ENCODE data around the gene RERE.

Gene RERE

DNA sequence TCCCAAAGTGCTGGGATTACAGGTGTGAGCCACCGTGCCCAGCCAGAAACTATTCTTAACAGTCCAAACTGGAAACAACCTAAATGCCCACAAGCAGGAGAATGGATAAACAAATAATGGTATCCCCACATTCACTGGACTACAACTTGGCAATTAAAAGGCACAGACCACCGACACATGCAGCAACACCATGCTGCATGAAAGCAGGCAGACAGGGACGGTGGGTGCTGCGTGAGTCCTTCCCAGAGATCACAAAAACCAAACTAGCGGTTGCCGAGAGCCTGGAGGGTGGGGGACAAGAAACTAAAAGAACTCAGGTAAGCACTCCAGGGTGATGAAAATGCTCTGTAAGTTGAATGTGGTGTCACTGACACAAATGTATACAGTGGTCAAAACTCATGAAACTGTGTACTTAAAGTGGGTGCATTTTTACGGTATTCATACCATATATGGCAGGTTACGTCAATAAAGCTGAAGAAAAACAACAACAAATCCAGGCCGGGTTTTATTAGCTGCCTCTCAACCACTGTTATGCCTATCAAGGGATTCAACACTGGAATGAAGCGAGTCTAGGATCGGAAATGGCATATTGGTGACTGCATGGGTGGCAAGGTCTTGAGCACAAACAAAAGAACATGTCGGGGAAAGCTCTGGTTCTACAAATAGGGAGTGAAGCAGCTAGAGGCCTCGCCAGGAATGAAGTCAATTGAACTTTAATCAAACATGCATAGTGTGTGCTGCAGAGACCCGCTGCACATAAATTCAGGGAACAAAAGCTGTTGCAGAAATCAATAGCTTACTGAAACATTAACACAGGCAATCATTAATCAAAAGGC lies 447.2 kb downstream of the RERE start:
- DNase-seq = peak; percentile 65

DNA sequence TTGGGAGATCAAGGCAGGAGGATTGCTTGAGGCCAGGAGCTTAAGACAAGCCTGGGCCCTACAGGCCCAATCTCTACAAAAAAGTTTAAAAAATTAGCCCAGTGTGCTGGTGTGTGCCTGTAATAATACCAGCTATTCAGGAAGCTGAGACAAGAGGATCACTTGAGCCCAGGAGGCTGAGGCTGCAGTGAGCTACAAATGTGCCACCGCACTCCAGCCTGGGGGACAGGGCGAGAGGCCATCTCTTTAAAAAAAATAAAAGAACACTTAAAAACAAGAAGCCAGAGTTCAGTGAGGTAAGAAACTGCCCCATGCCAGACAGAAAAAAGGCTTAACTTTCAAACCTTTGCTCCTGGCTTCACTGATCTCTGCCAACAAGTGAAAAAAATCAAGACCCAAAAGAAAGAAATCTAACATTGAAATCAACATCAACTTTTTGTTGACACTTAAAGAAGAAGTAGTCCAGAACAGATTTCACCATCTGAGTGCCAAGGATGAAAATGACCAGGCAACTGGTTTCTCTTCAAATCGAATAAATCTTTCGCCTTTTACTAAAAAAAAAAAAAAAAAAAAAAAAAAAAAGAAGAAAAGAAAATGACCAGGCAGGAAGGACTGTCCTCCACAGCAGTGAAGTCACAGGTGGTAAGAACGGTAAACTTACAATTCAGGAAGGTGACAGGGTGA lies 448.3 kb downstream of the RERE start:
- no peak for DNase-seq

DNA sequence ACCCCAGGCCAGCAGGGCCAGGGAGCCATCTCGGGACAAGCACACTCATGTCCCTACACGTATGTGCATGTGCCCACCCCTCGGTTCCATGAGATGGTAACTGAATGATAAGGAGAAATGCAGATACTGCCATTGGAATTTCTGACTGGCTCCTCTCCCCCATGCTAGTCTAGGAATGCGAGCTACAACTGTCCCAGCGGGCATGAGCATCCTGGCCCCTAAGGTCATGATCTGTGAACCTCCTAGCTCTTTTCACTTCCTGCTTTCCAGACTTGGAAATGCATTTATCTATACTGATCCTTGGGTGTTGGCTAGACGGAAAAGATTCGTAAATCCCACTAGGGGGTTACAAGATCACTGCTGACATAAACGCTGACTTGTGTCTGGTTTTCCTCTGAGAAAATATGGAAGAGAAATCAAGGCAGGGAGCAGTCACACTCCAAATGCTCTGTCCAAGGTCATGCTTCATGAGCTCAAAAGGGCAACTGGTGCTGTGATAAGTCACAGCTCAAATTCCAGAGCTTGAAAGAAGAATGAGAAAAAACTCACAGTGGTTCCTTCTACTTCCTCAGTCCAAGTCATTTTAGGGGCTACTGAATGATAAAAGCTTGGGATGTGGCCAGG lies 449.8 kb downstream of the RERE start:
- no peak for DNase-seq

DNA sequence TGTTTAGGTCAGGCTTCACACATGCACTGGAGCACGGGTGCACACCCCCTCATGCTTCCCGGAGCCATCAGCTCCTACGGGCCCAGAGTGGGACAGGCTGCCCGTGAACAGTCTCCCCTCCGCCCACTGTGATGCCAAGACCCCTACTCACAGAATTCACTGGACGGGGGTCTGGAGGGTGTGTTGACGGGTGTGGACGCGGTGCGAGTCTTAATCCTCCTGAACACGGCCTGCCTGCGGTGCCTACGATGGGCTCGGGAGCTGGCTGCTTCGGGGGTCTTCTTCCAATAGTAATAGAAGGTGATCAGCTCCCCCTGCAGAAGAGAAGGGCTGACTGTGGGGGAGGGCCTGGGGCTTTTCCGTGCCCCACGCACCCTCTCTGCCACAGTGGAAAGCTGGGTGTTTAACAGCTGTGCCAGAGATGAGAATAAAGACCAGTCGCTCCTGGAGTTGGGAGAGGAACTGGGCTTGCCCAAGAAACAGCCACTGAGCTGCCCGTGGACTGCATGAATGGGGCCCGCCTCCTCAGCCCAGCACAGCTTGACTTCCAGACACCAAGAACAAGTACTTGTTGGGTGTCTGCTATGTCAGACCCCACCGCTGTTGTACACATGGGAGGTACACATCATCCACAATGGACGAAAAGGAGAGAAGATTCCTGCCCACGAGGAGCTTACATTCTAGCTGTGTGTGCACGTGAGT lies 451.6 kb downstream of the RERE start:
- DNase-seq = no peak

DNA sequence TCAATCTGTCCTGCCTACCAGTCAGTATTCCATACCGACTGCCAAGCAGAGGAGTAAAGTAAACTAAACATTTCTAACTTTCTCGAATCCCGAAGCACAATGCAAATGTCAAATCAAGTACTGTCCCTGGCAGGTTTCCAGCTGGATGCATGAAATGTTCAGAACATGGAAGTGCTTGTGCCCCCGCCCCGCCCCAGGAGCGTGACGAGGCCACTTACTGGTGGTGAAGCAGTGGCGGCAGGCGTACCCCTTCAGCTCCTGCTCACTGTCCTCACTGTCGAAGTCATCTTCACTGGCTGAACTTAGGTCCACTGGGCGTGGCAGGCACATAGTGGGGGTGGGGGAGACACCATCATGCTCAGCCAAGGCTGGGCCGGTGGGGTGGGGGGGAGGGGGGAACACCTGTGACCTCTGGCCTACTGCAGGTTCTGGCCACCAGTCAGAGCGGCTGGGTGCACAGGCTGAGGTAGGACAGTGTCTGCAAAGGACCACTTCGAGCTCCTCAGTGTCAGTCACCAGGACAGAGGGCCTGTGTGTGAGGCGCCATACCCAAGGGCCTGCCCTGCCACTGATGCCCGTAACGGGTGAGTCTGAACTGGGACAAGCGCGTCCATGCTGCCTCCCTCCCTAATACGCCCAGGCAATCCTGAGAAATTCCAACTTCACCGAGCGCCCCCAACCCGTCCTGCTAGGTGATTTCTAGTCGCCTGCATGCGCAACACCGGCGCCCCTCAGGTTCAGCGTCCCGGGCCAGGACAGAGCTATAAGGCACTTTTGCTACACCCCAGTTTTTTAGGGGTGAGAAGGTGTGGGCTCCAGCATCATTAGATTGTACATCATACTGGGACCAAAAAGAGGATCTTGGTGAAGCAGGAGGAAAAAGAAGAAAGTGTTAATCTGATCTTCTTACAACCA lies 452.7 kb downstream of the RERE start:
- no peak for DNase-seq

DNA sequence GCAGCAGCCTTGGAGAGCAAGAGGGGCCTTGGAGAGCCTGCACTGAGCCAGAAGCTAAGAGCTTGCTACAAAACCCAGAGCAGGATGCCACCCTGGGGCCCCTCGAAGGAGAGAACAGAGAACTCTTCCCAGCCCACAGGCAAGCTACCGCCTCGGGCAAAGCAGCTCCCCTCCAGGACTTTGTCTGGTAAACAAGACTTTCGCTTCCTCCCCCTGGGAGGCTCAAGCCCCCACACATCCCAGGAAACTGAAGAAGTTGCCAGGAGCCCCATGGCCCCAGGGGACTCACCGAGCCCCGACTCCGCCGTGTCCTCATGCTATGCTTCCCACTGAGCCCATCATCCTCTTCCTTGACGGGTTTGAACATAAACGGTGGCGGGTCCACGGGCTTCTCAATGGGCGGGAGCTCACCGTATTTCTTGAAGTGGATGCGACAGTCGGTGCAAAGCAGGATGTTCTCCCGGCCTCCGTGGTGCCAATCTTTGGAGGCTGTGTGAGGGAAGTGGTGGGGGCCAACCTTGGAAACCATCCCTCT lies 453.6 kb downstream of the RERE start:
- no peak for DNase-seq

DNA sequence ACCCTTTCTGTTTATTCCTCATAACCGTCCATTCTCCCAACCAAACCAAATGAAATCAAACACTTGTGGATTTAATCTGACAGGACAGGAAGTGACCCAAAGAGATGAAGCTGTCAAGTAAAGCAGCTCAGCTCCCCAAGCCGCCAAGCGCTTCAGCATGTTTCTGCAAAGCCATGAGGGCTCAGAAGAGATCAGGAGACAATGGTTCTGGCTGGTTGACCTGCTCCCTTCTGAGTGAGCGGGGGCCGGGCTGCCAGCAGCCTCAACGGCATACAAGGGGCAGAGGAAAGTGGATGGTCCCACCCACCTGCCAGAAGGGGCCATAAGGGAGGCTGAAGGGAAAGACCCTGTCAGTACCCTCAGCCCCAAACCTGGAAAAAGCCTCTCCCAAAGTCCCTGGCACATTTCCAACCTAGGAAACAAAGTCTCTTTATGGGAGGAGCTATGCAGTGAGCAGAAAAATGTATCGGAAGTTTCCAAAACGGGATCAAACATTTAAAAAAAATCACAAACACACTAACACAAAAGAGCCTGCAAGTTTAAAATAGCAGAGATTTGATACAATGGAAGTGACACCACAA lies 454.2 kb downstream of the RERE start:
- no peak for DNase-seq

DNA sequence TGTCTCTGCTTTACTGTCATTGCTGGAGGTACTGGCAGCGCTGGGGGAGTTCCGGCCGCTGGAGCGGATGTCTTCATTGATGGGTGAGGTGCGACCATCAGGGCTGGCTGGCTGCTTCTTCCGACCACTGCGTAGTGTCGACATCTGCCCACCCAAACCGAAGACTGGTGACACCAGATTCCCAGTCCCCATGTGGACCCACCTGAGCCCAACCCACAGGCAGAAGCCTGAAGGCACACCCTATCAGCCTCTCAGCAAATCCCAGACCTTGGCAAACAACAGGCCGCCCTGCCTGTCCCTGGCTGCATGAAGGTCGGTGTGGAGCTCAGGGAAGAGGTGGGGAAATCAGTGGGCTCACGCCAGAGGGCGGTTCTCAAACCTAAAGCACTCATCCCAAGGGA lies 454.7 kb downstream of the RERE start:
- no peak for DNase-seq

DNA sequence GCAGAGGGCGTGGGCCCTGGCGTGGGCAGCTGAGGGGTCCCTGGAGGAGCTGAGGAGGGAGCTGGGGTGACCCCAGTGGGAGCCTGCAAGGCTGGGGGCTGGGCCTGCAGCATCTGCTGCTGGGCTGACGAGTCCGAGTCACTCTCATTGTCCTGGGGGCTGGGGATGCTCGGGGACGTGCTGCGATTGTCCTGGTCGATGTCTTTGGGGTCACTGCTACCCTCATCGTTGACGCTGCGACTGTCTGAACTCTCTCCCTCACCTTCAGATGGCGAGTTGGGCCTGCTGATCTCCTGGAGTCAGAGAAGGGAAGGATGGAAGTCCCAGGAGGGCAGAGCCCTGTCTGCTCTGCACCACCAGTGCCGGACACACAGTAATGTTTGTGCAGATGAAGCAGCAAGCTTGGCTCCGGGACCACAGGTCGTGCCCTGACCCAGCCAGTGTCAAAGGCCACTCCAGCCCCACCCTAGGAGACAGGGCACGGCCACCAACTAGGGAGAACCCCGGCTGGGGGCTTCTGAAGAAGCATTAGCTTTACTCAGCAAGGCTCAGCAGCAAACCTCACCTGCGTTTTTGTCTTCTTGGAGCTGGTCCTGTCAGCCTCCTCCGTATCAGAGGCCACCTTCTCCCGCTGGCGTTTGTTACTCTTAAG lies 456.1 kb downstream of the RERE start:
- no peak for DNase-seq

DNA sequence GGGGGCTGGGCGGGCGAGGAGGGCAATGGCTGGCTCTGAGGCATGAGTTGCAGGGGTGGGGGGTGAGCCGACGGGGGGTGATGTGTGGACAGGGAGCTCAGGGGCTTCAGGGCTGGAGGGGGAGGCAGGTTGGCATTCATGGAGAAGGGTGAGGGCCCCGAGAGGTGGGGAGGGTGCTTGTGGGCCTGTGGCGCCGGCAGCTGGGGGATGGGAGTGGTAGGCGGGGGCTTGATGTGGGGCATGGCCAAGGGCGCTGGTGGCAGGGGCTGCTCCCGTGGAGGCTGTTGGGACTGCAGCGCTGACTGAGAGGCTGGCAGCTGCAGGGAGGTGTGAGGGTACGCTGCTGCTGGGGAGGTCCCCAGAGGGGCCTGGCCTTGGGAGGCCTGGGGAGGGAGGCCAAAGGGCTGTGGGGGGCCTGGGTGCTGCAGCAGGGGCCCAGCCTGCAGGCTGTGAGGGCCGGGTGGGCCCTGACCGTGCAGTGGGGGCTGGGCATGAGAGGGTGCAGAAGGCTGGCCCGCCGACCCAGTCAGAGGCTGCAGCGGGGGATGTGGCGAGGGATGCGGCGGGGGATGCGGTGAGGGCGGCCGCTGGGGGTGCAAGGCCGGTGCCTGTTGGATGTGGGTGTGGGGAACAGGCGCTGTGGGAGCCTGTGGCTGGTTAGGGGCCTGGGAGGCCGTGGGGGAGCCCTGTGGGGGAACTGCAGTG lies 456.8 kb downstream of the RERE start:
- DNase-seq = no peak

DNA sequence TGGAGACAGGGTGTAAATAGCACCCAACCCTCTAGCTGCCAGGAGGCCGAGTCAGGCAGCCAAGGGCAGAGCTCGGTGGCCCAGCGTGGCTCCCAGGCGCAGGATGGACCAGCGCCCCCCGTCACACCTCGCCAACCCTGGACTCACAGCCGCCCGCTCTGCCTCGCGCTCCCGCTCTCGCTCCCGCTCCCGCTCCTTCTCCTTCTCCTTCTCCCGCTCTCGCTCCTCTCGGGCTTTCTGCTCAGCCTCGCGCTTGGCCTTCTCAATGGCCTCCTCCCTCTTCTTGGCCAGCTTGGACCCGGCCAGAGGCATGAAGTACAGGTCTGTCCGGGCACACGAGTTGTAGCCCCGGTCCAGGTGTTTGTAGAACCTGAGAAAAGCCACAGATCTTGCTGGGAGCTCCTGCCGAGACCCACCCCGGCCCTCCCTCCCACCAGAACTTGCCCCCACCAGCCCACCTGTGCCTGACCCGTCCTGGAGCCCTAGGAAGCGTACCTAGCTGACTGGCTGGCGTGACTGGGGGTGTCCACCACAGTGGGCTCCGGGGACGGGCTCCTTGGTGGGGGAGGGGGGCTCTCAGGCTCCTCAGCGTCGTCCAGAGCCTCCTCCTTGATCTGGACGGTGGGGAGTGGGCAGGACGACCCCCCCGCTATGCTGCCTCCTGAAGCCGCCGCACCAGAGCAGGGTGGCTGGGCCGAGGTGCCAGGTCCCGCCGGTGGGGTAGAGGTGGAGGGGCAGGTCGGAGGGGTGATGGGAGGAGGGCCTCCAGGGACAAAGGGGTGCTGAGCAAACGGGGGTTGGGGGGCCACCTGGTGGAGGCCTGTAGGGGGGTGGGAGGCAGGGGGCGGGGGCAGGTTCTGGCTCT lies 457.6 kb downstream of the RERE start:
- DNase-seq = no peak

DNA sequence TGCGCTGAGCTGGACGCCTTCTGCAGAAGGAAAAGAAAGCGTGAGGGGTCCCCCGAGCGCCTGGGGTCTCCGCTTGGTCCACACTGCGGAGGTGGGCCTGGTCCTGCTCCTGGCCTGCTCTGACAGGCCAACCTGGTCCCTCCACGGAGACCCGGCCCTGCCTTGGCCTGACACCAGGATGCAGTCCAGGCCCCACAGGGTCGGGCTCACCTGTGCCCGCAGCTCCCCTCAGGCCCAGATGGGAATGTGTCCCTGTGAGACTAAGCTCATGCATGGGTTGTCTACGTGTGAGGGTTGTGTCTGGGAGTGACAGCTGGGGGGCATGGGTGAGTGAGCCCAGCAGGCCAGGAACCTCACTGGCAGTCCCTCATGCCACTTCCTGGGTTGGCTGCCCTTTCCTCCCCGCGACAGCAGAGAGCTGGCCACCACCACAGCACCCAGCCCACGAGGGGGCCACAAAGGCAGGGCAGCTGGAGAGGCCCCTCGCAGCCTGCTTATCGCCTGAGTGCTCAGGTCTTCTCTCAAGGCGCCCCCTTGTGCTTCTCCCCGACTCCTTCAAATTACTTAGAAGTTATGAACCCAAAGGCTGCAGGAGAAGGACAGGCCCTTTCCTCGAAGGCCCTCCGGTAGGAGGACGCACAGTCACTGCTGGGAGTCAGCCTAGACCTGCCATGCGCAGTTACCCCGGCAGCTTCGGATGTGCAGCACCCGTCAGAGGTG lies 458.4 kb downstream of the RERE start:
- no peak for DNase-seq

DNA sequence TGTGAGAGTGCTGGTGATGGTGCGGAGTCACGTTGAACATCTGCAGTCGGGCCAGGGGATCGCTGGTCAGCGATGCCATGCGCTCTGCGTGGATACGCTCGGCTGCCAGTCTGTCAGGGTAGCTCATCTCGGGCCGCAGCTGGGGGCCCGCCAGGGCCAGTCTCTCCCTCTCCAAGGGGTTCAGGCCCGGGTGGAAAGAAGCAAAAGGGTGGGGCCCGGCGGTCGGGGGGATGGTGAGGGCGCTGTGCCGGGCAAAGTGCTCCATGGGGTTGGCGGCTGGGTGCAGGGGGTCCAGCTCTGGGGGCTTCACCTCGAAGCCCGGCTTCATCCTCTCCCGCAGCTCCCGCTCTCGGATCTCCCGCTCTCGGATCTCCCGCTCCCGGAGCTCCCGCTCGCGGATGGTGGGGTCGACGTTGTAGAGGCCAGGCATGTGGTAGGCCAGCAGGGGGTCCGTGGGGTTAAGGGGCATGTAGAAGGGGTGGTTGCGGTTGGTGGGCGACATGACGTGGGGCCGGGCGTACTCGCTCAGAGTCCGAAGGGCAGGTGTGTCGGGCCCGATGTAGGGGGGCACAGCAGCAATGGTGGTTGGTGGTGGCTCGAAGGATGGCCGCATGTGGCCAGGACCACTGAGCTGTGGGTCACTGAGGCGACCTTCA lies 459.1 kb downstream of the RERE start:
- no peak for DNase-seq

DNA sequence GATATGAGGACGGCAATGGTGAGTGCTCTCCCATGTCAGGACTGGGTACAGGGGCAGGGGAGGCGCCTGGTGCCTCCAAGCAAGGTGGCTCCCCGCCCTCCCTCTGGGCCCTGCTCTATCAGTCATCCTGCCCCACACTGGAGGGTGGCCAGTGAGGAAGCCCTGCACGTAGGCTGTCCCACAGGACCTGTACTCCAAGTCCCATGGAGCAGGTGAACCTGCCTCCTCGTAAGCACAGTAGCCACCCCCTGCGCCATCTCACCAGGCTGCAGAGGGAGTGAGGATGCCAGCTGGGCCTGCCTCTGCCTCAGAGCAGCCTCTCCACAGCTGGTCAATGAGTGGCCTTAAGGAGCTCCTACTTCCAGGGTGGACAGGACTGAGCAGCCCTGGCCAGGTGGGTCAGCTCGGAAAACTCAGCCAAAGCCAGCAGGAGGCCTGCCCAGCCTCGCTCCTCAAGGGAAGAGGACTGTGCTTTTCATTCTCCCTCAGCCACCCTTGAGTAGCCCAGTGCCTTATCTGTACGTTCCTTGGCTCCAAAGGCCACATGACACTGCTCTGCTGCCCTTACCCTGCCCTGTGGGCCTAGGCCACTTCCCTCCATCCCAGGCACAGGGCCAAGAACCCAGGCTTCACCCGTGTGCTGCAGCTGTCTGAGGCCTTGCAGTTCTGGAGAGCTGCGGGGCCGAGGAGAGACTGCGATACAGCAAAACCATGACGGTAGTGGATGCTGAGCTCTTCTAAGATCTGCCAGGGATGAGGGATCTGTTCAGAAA lies 459.9 kb downstream of the RERE start:
- no peak for DNase-seq

DNA sequence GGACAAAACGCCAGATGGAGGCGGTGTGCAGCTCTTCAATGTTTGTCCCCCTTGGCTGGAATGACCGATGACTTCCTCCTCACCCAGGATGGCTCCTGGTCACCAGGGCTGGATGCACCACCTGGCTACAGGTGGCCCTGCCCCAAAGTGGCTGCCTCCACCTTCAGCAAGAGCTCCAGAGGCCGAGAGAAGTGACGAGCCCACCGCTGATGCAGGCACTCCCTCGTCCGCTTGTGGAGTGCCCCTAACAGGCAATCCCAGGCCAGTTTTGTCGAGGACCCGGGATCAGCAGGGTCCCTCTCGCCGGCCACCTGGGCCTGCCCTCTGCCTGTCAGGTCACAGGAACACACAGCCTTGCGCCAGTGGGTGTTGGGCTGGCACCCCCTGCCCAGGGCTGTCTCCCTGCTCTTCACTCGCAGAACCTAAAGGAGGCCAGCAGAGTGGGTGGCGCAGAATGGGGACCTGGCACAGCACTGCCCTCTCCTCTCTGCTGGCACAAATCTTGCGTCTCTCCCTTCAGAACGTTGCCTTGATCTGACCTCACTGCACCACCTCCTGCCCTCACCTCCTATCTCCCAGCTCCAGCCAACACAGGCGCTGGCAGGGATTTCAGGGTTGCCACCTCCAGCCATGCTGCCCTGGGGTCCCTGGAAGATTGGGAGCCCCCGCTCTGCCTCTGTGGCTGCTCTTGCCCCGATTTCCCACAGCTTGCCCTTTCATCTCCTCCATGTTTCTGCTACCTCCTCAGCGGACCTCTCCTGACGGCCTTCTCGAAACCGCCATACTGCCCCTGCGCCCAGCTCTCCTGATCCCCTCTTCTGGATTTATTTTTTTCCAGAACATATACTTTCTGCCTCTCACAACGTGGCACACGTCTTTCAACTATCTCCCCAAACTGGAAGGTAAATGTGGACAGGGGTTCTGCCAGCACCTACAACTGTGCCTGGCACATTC lies 460.9 kb downstream of the RERE start:
- no peak for DNase-seq

All from fibroblast of skin of right quadriceps (primary cell).